Gastrocnemius medialis (tissue), 4 donors: ENCODE data around the gene UBR3. TPM values are rescaled to one million over a fixed set of nuclear protein-coding genes. Genes with fewer than 3 reads are reported as not detected.

Source experiments
- ATAC-seq, 2 donors: fragments of 150-250 bp; one replicate each; pipeline ENCODE4 v1.9.1; 2016
- DNase-seq, 2 donors: peaks; one replicate each; pipeline ENCODE4 v3.0.0-alpha.2; 2019
- H3K27ac ChIP-seq, 4 donors: fragments of 200-600 bp; sonication (generic); 1 replicate in 1 of 4; 2 replicates in 3 of 4; pipeline ENCODE4 v1.5.1; 2016 to 2018; ENCODE audit warnings: mild to moderate bottlenecking in 2 of 4, moderate library complexity in 1 of 4
- H3K27me3 ChIP-seq, 3 donors: fragments of 200-600 bp; sonication (generic) in 2 of 3; 1 replicate in 1 of 3; 2 replicates in 2 of 3; pipeline versions ENCODE4 v1.5.1 to v1.6.0; 2016 to 2019; ENCODE audit warnings: mild to moderate bottlenecking in 1 of 3, moderate library complexity in 1 of 3
- H3K36me3 ChIP-seq, 2 donors: fragments of 200-600 bp; sonication (generic) in 1 of 2; one replicate each; pipeline ENCODE4 v1.5.1; 2017 to 2018
- H3K4me1 ChIP-seq, 2 donors: fragments of 200-600 bp; sonication (generic) in 1 of 2; one replicate each; pipeline ENCODE4 v1.5.1; 2016 to 2017; ENCODE audit warnings: mild to moderate bottlenecking in 2 of 2
- H3K4me3 ChIP-seq, 4 donors: fragments of 200-600 bp; sonication (generic) in 3 of 4; 1 replicate in 1 of 4; 2 replicates in 3 of 4; pipeline ENCODE4 v1.5.1; 2016 to 2019; ENCODE audit warnings: mild to moderate bottlenecking in 2 of 4
- H3K9me3 ChIP-seq, 3 donors: fragments of 200-600 bp; sonication (generic) in 2 of 3; 1 replicate in 1 of 3; 2 replicates in 2 of 3; pipeline ENCODE4 v1.5.1; 2016 to 2019
- CTCF ChIP-seq, 5 experiments: fragments of 450-650 bp in 3 of 5; fragments of 200-600 bp in 2 of 5; sonication (generic) in 2 of 5; IDR thresholded peaks in 4 of 5; conservative IDR thresholded peaks in 1 of 5; 1 replicate in 4 of 5; 2 replicates in 1 of 5; pipeline ENCODE4 v1.5.1; 2016 to 2019; ENCODE audit warnings: antibody characterized with exemption in 5 of 5, mild to moderate bottlenecking in 3 of 5, moderate library complexity in 3 of 5
- POLR2A ChIP-seq, 2 donors: fragments of 450-650 bp; IDR thresholded peaks; one replicate each; pipeline ENCODE4 v1.6.1; 2017; ENCODE audit warnings: antibody characterized with exemption in 2 of 2, mild to moderate bottlenecking in 2 of 2, moderate library complexity in 2 of 2
- in situ Hi-C, 4 donors: fragments of 200-750 bp; cut with MboI; loops; one replicate each; pipeline versions ENCODE4 v1.15.0 to v1.8.0; 2017; ENCODE audit warnings: low sequenced_read_pairs in 4 of 4
- intact Hi-C: fragments of 100-400 bp; cut with DNase I; formaldehyde crosslinking; loops from one replicate; pipeline ENCODE4 v1.15.1; 2023; ENCODE audit warnings: low total_unique reads
- total RNA-seq, 4 donors: library from RNA; depleted of rRNA; stranded (reverse); fragments of >200 nt; gene quantifications; one replicate each; pipeline versions ENCODE4 v1.1.0 to v1.2.3, GENCODE V29; 2016

The UBR3 gene
- total RNA-seq, 4 donors from 2014 or later = 178 to 247 (median 187) TPM

DNA sequence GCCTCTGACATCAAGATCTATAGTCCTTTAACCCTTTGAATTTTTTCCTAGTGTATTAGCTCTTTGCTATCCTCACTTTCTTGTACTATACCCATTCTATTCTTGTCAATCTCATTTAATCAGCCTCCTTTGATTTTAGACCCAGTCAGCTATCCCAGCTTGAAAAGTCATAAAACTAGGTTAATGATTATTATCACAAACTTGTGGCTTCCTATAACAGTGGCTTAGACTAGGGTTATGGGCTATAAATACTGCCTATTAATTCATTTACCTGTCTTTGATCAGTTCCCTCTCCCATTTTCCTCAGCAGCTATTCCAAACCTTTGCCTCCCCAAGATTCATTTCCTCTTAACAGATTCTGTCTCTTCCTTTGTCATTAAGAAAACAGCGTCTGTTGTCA is 174.8 kb downstream of the UBR3 start:
- no peaks in the 10 kb centered on the region for H3K4me1 ChIP-seq
- H3K4me3 ChIP-seq = no peak overlapping the region
- no peak for TF ChIP-seq CTCF (IDR thresholded peaks at IDR 0.05 in 4 of 5, conservative IDR thresholded peaks at IDR 0.05 in 1 of 5)
- TF ChIP-seq POLR2A (IDR thresholded peaks at IDR 0.05) = no peak
- in situ Hi-C loops (no loop called here), intact Hi-C loops (no loop called here)
- ATAC-seq (no peak), DNase-seq (no peak)
- peaks cover 0 to 60% of the 10 kb centered on the region in 2 donors for H3K36me3 ChIP-seq
- no peaks in the 10 kb centered on the region for H3K27me3 ChIP-seq
- no peak overlapping the region for H3K27ac ChIP-seq
- peaks cover 0 to 5% (median 4%) of the 10 kb centered on the region in 3 donors for H3K9me3 ChIP-seq

- in situ Hi-C loops (no loop called here), intact Hi-C loops (no loop called here)
- H3K9me3 ChIP-seq = no peaks in the 10 kb centered on the region
- no peaks in the 10 kb centered on the region for H3K4me1 ChIP-seq
- TF ChIP-seq POLR2A (IDR thresholded peaks at IDR 0.05) (no peak), CTCF (IDR thresholded peaks at IDR 0.05 in 4 of 5, conservative IDR thresholded peaks at IDR 0.05 in 1 of 5) (no peak)
- no peak for ATAC-seq
- no peak overlapping the region for H3K27ac ChIP-seq
- no peak for DNase-seq
- no peaks in the 10 kb centered on the region for H3K27me3 ChIP-seq
- H3K36me3 ChIP-seq = peaks cover 0 to 58% of the 10 kb centered on the region in 2 donors
- no peak overlapping the region for H3K4me3 ChIP-seq
Measured at GRCh38 chr2:170005702-170006101, 178.4 kb downstream of the UBR3 start.

DNA sequence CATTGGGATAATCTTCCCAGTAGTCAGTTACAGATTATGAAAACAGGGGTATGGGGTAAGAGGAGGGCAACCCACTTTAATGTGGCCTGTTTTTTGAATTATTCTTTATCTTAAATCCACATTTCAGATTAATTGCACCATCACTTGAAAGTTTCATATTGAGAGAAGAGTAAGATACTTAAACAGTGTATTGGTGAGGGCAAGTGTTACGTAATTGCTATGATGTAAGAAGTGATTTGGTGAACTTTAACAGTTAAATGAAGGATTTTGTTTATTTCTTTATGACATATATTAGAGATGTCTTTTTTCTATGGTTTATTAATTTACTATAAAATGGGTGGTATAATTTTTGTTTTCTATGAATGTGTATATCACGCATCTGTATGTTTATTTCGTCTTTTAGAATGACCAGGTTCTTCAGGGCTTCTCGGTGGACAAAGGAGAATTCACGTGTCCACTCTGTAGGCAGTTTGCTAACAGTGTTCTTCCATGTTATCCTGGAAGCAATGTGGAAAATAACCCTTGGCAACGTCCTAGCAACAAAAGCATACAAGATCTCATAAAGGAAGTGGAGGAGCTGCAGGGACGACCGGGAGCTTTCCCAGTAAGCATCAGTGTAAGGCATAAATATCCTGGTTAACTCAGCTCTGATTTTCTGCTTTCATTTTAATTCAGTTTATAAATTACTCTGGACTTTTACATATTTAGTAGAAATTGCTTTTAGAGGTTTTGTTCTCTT is 179.5 kb downstream of the UBR3 start:
- no peaks in the 10 kb centered on the region for H3K27me3 ChIP-seq
- H3K27ac ChIP-seq = no peak overlapping the region
- no peak for ATAC-seq
- DNase-seq = no peak
- no peak for TF ChIP-seq POLR2A (IDR thresholded peaks at IDR 0.05)
- TF ChIP-seq CTCF (IDR thresholded peaks at IDR 0.05 in 4 of 5, conservative IDR thresholded peaks at IDR 0.05 in 1 of 5) = no peak
- peaks cover 0 to 51% of the 10 kb centered on the region in 2 donors for H3K36me3 ChIP-seq
- H3K4me1 ChIP-seq = no peaks in the 10 kb centered on the region
- no peak overlapping the region for H3K4me3 ChIP-seq
- in situ Hi-C loops (no loop called here), intact Hi-C loops (no loop called here)
- H3K9me3 ChIP-seq = no peaks in the 10 kb centered on the region

DNA sequence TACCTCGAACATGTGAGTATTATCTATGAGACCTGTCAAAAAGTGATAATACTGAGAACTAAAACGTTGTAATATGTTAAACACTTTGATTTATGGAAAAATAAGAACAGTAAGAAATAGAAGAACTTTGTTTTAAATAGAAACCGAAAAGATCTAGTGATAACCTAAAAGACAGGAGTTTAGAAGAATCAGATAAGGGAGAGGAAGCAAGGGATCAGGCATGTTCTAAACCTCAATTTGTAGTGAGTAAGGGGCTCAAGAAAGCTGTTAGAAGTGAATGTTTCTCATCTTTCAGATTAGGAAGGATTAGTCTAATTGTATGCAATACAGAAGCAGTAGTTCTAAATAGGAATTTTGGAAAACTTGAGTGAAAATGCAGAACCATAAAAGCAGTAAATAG is 182.0 kb downstream of the UBR3 start:
- H3K4me1 ChIP-seq = no peaks in the 10 kb centered on the region
- no peak for ATAC-seq
- H3K4me3 ChIP-seq = no peak overlapping the region
- H3K27ac ChIP-seq = no peak overlapping the region
- no peak for DNase-seq
- TF ChIP-seq CTCF (IDR thresholded peaks at IDR 0.05 in 4 of 5, conservative IDR thresholded peaks at IDR 0.05 in 1 of 5) = no peak
- TF ChIP-seq POLR2A (IDR thresholded peaks at IDR 0.05) = no peak
- H3K27me3 ChIP-seq = no peaks in the 10 kb centered on the region
- H3K9me3 ChIP-seq = no peaks in the 10 kb centered on the region
- in situ Hi-C loops (no loop called here), intact Hi-C loops (no loop called here)
- H3K36me3 ChIP-seq = peaks cover 0 to 27% of the 10 kb centered on the region in 2 donors

GRCh38 chr2:170012773-170013172 is 185.5 kb downstream of the UBR3 start:
- DNase-seq (no peak), ATAC-seq (no peak)
- intact Hi-C loops (no loop called here), in situ Hi-C loops (no loop called here)
- Histone ChIP-seq H3K27ac (no peak overlapping the region), H3K9me3 (no peaks in the 10 kb centered on the region), H3K4me3 (no peak overlapping the region), H3K4me1 (peaks cover 8% of the 10 kb centered on the region in 2 donors), H3K36me3 (peaks cover 0 to 2% of the 10 kb centered on the region in 2 donors), H3K27me3 (no peaks in the 10 kb centered on the region)
- TF ChIP-seq POLR2A (IDR thresholded peaks at IDR 0.05) (no peak), CTCF (IDR thresholded peaks at IDR 0.05 in 4 of 5, conservative IDR thresholded peaks at IDR 0.05 in 1 of 5) (no peak)
